K562 (cell line): ENCODE measurements around the gene KIAA1958.

Experiments
- POLR2AphosphoS5 ChIP-seq: IDR thresholded peaks from 2 replicates; pipeline ENCODE4 v1.6.1; 2011; ENCODE audit warnings: mild to moderate bottlenecking, low read depth, low read length, moderate library complexity; ENCODE audit not compliant: control insufficient read depth, insufficient read depth
- TF ChIP-seq, protein P1 (sequence below), 3 experiments: IDR thresholded peaks in 2 of 3; conservative IDR thresholded peaks in 1 of 3; 2 replicates each; pipeline ENCODE4 v1.5.1; 2011 to 2012; ENCODE audit warnings: low read length in 3 of 3, mild to moderate bottlenecking in 3 of 3, control low read depth in 2 of 3, improper control_type of control experiment in 1 of 3, inconsistent platforms in 1 of 3, low read depth in 1 of 3, mixed read lengths in 1 of 3, moderate library complexity in 1 of 3; ENCODE audit not compliant: insufficient read depth in 2 of 3
- TF ChIP-seq, protein P2 (sequence below), 2 experiments: IDR thresholded peaks; 2 replicates each; pipeline ENCODE4 v1.6.1; 2011; ENCODE audit warnings: borderline replicate concordance in 1 of 2, control low read depth in 1 of 2, low read depth in 1 of 2, low read length in 1 of 2, mild to moderate bottlenecking in 1 of 2, mixed read lengths in 1 of 2, moderate library complexity in 1 of 2; ENCODE audit not compliant: insufficient read depth in 1 of 2, insufficient read length in 1 of 2, poor library complexity in 1 of 2, severe bottlenecking in 1 of 2; ENCODE audit errors: extremely low read depth in 1 of 2
- TF ChIP-seq, protein P3 (sequence below): sonication (generic); formaldehyde crosslinking; IDR thresholded peaks from 2 replicates; pipeline ENCODE4 v1.8.0; 2022; ENCODE audit warnings: mild to moderate bottlenecking, missing genetic modification reagents

DNA sequence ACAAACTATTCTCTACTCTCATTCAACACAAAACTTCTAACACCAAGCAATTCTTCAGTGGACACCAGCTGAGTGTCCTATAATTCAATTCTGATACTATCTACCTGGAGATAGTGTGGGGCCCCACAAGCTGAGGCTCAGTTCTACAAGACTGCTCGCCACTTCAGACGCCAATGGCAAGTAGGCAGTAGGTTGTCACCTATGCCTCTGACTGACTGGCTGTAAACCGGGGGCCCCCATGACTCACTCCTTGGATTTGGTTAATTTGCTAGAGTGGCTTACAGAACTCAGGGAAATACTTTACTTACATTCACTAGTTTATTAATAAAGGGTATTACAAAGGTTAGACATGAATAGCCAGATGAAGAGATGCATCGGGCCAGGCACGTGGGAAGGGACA is 209.8 kb downstream of the KIAA1958 start:
- TF ChIP-seq POLR2AphosphoS5 = no peak
- TF ChIP-seq, protein P1, sequence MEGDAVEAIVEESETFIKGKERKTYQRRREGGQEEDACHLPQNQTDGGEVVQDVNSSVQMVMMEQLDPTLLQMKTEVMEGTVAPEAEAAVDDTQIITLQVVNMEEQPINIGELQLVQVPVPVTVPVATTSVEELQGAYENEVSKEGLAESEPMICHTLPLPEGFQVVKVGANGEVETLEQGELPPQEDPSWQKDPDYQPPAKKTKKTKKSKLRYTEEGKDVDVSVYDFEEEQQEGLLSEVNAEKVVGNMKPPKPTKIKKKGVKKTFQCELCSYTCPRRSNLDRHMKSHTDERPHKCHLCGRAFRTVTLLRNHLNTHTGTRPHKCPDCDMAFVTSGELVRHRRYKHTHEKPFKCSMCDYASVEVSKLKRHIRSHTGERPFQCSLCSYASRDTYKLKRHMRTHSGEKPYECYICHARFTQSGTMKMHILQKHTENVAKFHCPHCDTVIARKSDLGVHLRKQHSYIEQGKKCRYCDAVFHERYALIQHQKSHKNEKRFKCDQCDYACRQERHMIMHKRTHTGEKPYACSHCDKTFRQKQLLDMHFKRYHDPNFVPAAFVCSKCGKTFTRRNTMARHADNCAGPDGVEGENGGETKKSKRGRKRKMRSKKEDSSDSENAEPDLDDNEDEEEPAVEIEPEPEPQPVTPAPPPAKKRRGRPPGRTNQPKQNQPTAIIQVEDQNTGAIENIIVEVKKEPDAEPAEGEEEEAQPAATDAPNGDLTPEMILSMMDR (IDR thresholded peaks at IDR 0.05 in 2 of 3, conservative IDR thresholded peaks at IDR 0.05 in 1 of 3; ENCODE audit: insufficient read depth in 2 of 3, low read depth in 1 of 3, low read length in 3 of 3) = no peak
- TF ChIP-seq, protein P2, sequence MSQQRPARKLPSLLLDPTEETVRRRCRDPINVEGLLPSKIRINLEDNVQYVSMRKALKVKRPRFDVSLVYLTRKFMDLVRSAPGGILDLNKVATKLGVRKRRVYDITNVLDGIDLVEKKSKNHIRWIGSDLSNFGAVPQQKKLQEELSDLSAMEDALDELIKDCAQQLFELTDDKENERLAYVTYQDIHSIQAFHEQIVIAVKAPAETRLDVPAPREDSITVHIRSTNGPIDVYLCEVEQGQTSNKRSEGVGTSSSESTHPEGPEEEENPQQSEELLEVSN (IDR thresholded peaks at IDR 0.05; ENCODE audit: borderline replicate concordance in 1 of 2, extremely low read depth in 1 of 2, insufficient read depth in 1 of 2, insufficient read length in 1 of 2, low read depth in 1 of 2, low read length in 1 of 2, poor library complexity in 1 of 2, severe bottlenecking in 1 of 2) = no peak
- TF ChIP-seq, protein P3, sequence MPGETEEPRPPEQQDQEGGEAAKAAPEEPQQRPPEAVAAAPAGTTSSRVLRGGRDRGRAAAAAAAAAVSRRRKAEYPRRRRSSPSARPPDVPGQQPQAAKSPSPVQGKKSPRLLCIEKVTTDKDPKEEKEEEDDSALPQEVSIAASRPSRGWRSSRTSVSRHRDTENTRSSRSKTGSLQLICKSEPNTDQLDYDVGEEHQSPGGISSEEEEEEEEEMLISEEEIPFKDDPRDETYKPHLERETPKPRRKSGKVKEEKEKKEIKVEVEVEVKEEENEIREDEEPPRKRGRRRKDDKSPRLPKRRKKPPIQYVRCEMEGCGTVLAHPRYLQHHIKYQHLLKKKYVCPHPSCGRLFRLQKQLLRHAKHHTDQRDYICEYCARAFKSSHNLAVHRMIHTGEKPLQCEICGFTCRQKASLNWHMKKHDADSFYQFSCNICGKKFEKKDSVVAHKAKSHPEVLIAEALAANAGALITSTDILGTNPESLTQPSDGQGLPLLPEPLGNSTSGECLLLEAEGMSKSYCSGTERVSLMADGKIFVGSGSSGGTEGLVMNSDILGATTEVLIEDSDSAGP = no peak
